Activated CD8-positive, alpha-beta T cell treated with anti-CD3 and anti-CD28 coated beads for 36 hours (primary cell): Measurements from ENCODE around the gene ANKIB1. TPM values are rescaled to one million over a fixed set of nuclear protein-coding genes. Genes with fewer than 3 reads are reported as not detected.
A peak's percentile ranks its signal among the peaks of the same experiment; 100 is the strongest.

Experiments
- ATAC-seq: fragments of 200-7000 bp; cut with Tn5 transposase; one replicate; pipeline ENCODE4 v1.10.0; 2021; ENCODE audit warnings: mild to moderate bottlenecking, moderate library complexity
- CTCF ChIA-PET: fragments of 350-600 bp; sonication (Branson Sonifier 250); formaldehyde crosslinking; loops from one replicate; lab custom pipeline; 2021; ENCODE audit warnings: antibody characterized with exemption; lab: Charles Lee
- POLR2A ChIA-PET: fragments of 350-600 bp; sonication (Branson Sonifier 250); formaldehyde crosslinking; loops from one replicate; lab custom pipeline; 2021; ENCODE audit warnings: antibody characterized with exemption; lab: Charles Lee
- DNase-seq: peaks from one replicate; pipeline ENCODE4 v3.0.0-alpha.2; 2020
- H3K27ac Mint-ChIP-seq: one replicate; pipeline ENCODE4 v1.8.0; 2021; ENCODE audit warnings: mild to moderate bottlenecking, mixed read lengths
- H3K27me3 Mint-ChIP-seq: one replicate; pipeline ENCODE4 v1.8.0; 2021; ENCODE audit warnings: mixed read lengths
- H3K36me3 Mint-ChIP-seq: one replicate; pipeline ENCODE4 v1.8.0; 2021; ENCODE audit warnings: low read depth, mixed read lengths
- H3K4me1 Mint-ChIP-seq: one replicate; pipeline ENCODE4 v1.8.0; 2021; ENCODE audit warnings: low read depth, mixed read lengths
- H3K4me3 Mint-ChIP-seq: one replicate; pipeline ENCODE4 v1.8.0; 2021; ENCODE audit warnings: mild to moderate bottlenecking, moderate library complexity, mixed read lengths
- H3K9me3 Mint-ChIP-seq: one replicate; pipeline ENCODE4 v1.8.0; 2021; ENCODE audit warnings: mixed read lengths
- intact Hi-C: fragments of 100-400 bp; cut with micrococcal nuclease; formaldehyde crosslinking; loops from one replicate; pipeline ENCODE4 v1.10.0; 2022
- total RNA-seq, 2 experiments: library from RNA; stranded (reverse); gene quantifications; one replicate each; pipeline ENCODE4 v1.2.3, GENCODE V29; 2021
- TF ChIP-seq, protein P1 (sequence below): fragments of 200-600 bp; IDR thresholded peaks from one replicate; pipeline ENCODE4 v1.8.0; 2022; ENCODE audit warnings: antibody characterized with exemption, mild to moderate bottlenecking

ANKIB1 gene
- total RNA-seq, 2 experiments from 2014 or later: 32.3 to 34.1 TPM

DNA sequence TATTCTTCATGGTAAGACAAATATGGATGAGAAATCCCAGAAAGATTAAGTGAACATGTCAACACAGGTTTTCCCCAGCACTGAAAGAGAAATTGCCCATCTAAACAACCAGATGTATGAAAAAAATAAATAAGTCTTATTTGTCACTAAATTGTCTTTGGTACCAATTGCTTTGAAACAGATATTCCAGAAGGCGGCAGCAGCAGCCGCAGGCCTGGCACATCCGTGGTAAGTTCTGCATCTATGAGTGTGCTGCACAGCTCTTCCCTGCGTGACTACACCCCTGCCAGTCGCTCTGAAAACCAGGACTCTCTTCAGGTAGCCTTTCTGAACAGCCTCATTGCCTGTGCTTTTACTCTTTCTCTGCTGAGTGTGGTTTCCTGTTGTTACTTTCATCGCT lies 151.8 kb downstream of the ANKIB1 start:
- TF ChIP-seq, protein P1, sequence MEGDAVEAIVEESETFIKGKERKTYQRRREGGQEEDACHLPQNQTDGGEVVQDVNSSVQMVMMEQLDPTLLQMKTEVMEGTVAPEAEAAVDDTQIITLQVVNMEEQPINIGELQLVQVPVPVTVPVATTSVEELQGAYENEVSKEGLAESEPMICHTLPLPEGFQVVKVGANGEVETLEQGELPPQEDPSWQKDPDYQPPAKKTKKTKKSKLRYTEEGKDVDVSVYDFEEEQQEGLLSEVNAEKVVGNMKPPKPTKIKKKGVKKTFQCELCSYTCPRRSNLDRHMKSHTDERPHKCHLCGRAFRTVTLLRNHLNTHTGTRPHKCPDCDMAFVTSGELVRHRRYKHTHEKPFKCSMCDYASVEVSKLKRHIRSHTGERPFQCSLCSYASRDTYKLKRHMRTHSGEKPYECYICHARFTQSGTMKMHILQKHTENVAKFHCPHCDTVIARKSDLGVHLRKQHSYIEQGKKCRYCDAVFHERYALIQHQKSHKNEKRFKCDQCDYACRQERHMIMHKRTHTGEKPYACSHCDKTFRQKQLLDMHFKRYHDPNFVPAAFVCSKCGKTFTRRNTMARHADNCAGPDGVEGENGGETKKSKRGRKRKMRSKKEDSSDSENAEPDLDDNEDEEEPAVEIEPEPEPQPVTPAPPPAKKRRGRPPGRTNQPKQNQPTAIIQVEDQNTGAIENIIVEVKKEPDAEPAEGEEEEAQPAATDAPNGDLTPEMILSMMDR: no peak
- no peak overlapping the region for H3K27ac Mint-ChIP-seq
- DNase-seq (no peak), ATAC-seq (no peak)
- peaks cover 14% of the 10 kb centered on the region for H3K36me3 Mint-ChIP-seq
- H3K9me3 Mint-ChIP-seq: no peaks in the 10 kb centered on the region
- intact Hi-C loops: no loop called here
- ChIA-PET CTCF (no interaction called here), POLR2A (no interaction called here)
- H3K27me3 Mint-ChIP-seq: no peaks in the 10 kb centered on the region
- H3K4me3 Mint-ChIP-seq: no peak overlapping the region
- H3K4me1 Mint-ChIP-seq: no peaks in the 10 kb centered on the region

DNA sequence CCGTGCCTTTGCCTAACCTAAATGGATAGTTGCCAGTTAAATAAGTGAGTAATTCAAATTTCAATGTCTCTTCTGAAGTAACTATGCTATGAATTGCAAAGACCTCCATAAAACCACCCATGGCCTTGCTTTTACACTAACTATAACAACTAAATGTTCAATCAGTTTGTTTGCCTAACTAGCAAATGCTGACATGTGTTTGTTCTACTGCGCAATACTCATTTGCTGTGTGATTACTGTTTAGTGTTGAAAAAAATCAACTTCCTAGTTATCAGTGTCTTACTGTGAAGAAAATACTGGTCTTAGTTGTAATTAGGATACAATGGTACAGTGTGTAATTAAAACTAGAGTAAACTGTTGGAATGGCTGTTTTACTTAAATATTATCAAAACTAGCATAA lies 154.2 kb downstream of the ANKIB1 start:
- peaks cover 15% of the 10 kb centered on the region for H3K4me1 Mint-ChIP-seq
- ATAC-seq: no peak
- CTCF ChIA-PET: no interaction called here
- intact Hi-C loops: no loop called here
- H3K36me3 Mint-ChIP-seq: peaks cover 14% of the 10 kb centered on the region
- no peak for DNase-seq
- H3K4me3 Mint-ChIP-seq: no peak overlapping the region
- H3K27me3 Mint-ChIP-seq: no peaks in the 10 kb centered on the region
- no peaks in the 10 kb centered on the region for H3K9me3 Mint-ChIP-seq
- TF ChIP-seq, protein P1: no peak
- POLR2A ChIA-PET: no interaction called here
- H3K27ac Mint-ChIP-seq: no peak overlapping the region

DNA sequence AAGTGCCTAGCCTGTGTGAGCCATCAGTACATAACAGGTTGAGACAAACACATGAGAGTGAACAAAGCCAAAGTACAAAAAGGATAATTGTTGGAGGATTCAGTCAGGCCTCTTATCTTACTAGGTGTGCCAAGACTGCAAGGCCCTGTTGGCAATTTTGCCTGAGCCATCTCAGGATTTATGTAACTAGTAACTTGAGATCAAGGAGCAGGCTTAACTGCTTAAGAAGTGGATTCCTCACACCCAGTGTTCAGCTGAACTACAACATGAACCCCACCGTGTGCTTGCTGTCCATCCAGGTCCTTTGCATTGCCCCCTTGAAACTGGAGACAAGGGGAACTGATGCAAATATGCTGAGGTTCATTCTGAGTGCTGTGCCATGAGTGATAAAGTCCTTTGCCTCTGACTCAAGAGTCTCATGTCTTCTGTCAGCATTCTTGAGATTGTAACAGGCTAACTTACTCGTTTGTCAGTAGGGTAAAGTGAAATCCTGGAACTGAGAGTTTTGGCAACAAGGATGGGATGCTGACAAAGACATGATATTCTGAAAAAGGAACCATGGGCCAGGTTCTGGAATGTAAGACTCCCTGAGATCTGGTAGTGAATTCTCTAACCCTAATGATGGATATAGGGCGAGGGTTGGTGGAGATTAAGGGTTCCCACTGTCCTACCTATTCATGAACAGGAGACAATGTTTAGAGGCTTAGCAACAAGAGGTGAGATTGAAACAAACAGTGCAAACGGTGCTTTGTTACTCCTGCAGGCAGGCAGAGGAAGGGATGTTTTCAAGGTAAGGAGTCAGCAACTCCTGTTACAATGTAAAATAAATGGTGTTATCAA lies 157.4 kb downstream of the ANKIB1 start:
- CTCF ChIA-PET: interaction anchor here (1.0 to 1.3 kb wide), 2 partner anchors 21 to 22 kb away, joined by 3 to 9 read pairs; no protein-coding TSS in a partner anchor
- Mint-ChIP-seq H3K9me3 (no peaks in the 10 kb centered on the region), H3K4me3 (no peak overlapping the region), H3K27me3 (no peaks in the 10 kb centered on the region), H3K27ac (no peak overlapping the region), H3K4me1 (peaks cover 17% of the 10 kb centered on the region), H3K36me3 (peaks cover 10% of the 10 kb centered on the region)
- intact Hi-C loops: no loop called here
- POLR2A ChIA-PET: no interaction called here
- no peak for DNase-seq
- TF ChIP-seq, protein P1: no peak
- ATAC-seq: no peak

DNA sequence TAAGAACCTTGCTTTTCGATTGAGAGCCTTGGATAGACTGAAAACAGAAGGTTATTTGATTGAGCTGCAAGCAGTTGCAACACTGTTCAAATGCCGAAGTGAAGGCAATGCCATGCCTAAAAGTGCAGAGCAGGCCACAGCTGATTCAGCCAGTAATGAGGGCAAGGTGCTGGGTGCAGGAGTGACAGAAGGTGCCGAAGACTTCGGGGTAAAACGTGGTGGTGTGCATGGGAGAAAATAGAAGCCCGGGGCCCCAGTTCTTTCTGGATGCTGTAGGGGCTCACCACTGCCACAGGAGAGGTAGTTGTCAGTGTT lies 157.9 kb downstream of the ANKIB1 start:
- H3K27me3 Mint-ChIP-seq: no peaks in the 10 kb centered on the region
- ATAC-seq (peak; percentile 22), DNase-seq (no peak)
- intact Hi-C loops: no loop called here
- POLR2A ChIA-PET: no interaction called here
- peaks cover 17% of the 10 kb centered on the region for H3K4me1 Mint-ChIP-seq
- H3K27ac Mint-ChIP-seq: no peak overlapping the region
- TF ChIP-seq, protein P1: no peak
- no peak overlapping the region for H3K4me3 Mint-ChIP-seq
- peaks cover 4% of the 10 kb centered on the region for H3K36me3 Mint-ChIP-seq
- CTCF ChIA-PET: interaction anchor here (1.0 kb wide), 1 partner anchor 20 kb away, joined by 3 read pairs; no protein-coding TSS in a partner anchor
- H3K9me3 Mint-ChIP-seq: no peaks in the 10 kb centered on the region

DNA sequence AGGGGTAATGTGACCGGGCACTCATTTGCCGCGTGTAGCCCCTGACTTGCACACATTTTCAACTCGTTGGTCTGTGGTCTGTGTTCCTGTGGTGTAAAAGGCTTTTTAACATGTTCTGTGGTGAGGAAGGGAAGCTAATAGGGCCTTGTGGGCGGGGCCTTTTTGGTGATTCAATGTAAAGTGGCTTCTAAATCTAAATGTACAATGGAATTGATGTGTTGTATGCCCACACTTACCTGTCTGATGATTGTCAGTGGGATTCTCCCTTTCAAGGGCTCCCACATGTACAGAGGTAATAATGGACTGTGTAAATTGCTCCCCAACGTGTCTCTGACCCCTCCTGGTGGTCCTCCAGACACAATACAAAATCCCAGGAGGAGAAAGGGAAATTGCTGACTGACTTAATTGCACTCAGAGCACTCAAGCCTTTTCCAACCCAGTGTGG lies 158.4 kb downstream of the ANKIB1 start:
- H3K36me3 Mint-ChIP-seq: peaks cover 2% of the 10 kb centered on the region
- H3K9me3 Mint-ChIP-seq: no peaks in the 10 kb centered on the region
- ChIA-PET POLR2A (interaction anchor here (1.2 kb wide), 1 partner anchor 44 kb away, joined by 4 read pairs; the partner anchor contains the start of gene GATAD1), CTCF (interaction anchor here (0.8 to 1.0 kb wide), 3 partner anchors 13 to 43 kb away, joined by 3 to 5 read pairs (median 4); partner anchors contain the start of gene GATAD1)
- H3K4me1 Mint-ChIP-seq: peaks cover 17% of the 10 kb centered on the region
- DNase-seq: peak; percentile 82
- TF ChIP-seq, protein P1: no peak
- ATAC-seq: peak; percentile 84
- no peak overlapping the region for H3K4me3 Mint-ChIP-seq
- H3K27ac Mint-ChIP-seq: peak overlapping the region; percentile 5
- intact Hi-C loops: no loop called here
- no peaks in the 10 kb centered on the region for H3K27me3 Mint-ChIP-seq
